Keratinocyte (primary cell): ENCODE measurements around the gene IQGAP3. TPM values are rescaled to one million over a fixed set of nuclear protein-coding genes. Genes with fewer than 3 reads are reported as not detected.

Experiments used
- DNase-seq: peaks from one replicate; pipeline ENCODE4 v3.0.0-alpha.2; 2011; ENCODE audit warnings: low read depth, missing footprints, low spot score
- FAIRE-seq: peaks from 2 replicates; lab custom pipeline; 2011; peaks lifted over from hg19 to GRCh38; lab: Jason Lieb, UNC
- H2AFZ ChIP-seq: 2 replicates; pipeline ENCODE4 v1.6.0; 2012; ENCODE audit warnings: low read length, control low read depth, inconsistent platforms; ENCODE audit not compliant: control insufficient read depth
- H3K27ac ChIP-seq: 2 replicates; pipeline ENCODE4 v1.5.1; 2011; ENCODE audit warnings: low read length; ENCODE audit not compliant: control insufficient read depth, insufficient read depth
- H3K27me3 ChIP-seq: 3 replicates; pipeline ENCODE4 v1.6.0; 2011; ENCODE audit warnings: low read length; ENCODE audit not compliant: control insufficient read depth, insufficient read depth; ENCODE audit errors: extremely low read depth
- H3K36me3 ChIP-seq, 2 experiments: 2 replicates in 1 of 2; 3 replicates in 1 of 2; pipeline ENCODE4 v1.5.1; 2011; ENCODE audit warnings: low read length in 2 of 2, mild to moderate bottlenecking in 1 of 2; ENCODE audit not compliant: control insufficient read depth in 2 of 2, insufficient read depth in 2 of 2; ENCODE audit errors: extremely low read depth in 1 of 2
- H3K4me1 ChIP-seq: 3 replicates; pipeline ENCODE4 v1.5.1; 2011; ENCODE audit warnings: low read length; ENCODE audit not compliant: control insufficient read depth, insufficient read depth; ENCODE audit errors: extremely low read depth
- H3K4me2 ChIP-seq: 3 replicates; pipeline ENCODE4 v1.6.0; 2011; ENCODE audit warnings: low read depth, low read length; ENCODE audit not compliant: control insufficient read depth, insufficient read depth; ENCODE audit errors: extremely low read depth
- H3K4me3 ChIP-seq, 3 experiments: fragments of 200-600 bp in 1 of 3; sonication (generic) in 1 of 3; 2 replicates in 2 of 3; 3 replicates in 1 of 3; pipeline ENCODE4 v1.5.1; 2011 to 2016; ENCODE audit warnings: low read length in 3 of 3, mild to moderate bottlenecking in 3 of 3, control low read depth in 2 of 3, inconsistent platforms in 1 of 3, low read depth in 1 of 3, mixed read lengths in 1 of 3, mixed run types in 1 of 3, moderate library complexity in 1 of 3; ENCODE audit not compliant: control insufficient read depth in 2 of 3, insufficient read depth in 2 of 3; ENCODE audit errors: extremely low read depth in 1 of 3
- H3K79me2 ChIP-seq: 2 replicates; pipeline ENCODE4 v1.6.0; 2012; ENCODE audit warnings: low read length; ENCODE audit not compliant: control insufficient read depth, insufficient read depth
- H3K9ac ChIP-seq: 3 replicates; pipeline ENCODE4 v1.6.0; 2011; ENCODE audit warnings: low read length; ENCODE audit not compliant: control insufficient read depth, insufficient read depth; ENCODE audit errors: extremely low read depth
- H3K9me1 ChIP-seq: 3 replicates; pipeline ENCODE4 v1.6.0; 2011; ENCODE audit warnings: low read length; ENCODE audit not compliant: control insufficient read depth, insufficient read depth; ENCODE audit errors: extremely low read depth
- H3K9me3 ChIP-seq: 2 replicates; pipeline ENCODE4 v1.5.1; 2012; ENCODE audit warnings: low read depth, low read length; ENCODE audit not compliant: control insufficient read depth
- H4K20me1 ChIP-seq: 3 replicates; pipeline ENCODE4 v1.6.0; 2011; ENCODE audit warnings: low read length; ENCODE audit not compliant: control insufficient read depth, insufficient read depth; ENCODE audit errors: extremely low read depth
- EZH2 ChIP-seq: IDR thresholded peaks from one replicate; pipeline ENCODE4 v1.6.1; 2012; ENCODE audit warnings: inconsistent platforms, mild to moderate bottlenecking, low read length, moderate library complexity
- dilution Hi-C: fragments of 300-500 bp; cut with MboI; formaldehyde crosslinking; loops from one replicate; pipeline ENCODE4 v1.7.0; 2020; ENCODE audit warnings: low sequenced_read_pairs; ENCODE audit not compliant: extremely low pct_ligation_motif_present
- polyA plus RNA-seq, 5 experiments: library from polyadenylated mRNA; depleted of rRNA in 3 of 5; stranded (reverse) in 3 of 5; stranded (forward) in 1 of 5; unstranded in 1 of 5; fragments of >200 nt; gene quantifications; 1 replicate in 1 of 5; 2 replicates in 3 of 5; 3 replicates in 1 of 5; pipeline versions ENCODE4 v1.2.1 to v1.2.3, GENCODE V29; 2011 to 2012; ENCODE audit warnings: missing spikeins in 2 of 5, low read depth in 1 of 5, low replicate concordance in 1 of 5
- TF ChIP-seq, protein P1 (sequence below), 3 experiments: IDR thresholded peaks in 1 of 3; conservative IDR thresholded peaks in 1 of 3; optimal IDR thresholded peaks in 1 of 3; 2 replicates in 2 of 3; 3 replicates in 1 of 3; pipeline versions ENCODE3 to v1.5.1; 2011; ENCODE audit warnings: low read length in 3 of 3, mild to moderate bottlenecking in 3 of 3, moderate library complexity in 2 of 3, control low read depth in 1 of 3, inconsistent platforms in 1 of 3; ENCODE audit not compliant: insufficient read depth in 2 of 3; ENCODE audit errors: extremely low read depth in 1 of 3

IQGAP3 gene
- polyA plus RNA-seq, 1 donor (not counting 4 experiments of a cell fraction or from before 2014, with no cell fraction given): 5.3 TPM

DNA sequence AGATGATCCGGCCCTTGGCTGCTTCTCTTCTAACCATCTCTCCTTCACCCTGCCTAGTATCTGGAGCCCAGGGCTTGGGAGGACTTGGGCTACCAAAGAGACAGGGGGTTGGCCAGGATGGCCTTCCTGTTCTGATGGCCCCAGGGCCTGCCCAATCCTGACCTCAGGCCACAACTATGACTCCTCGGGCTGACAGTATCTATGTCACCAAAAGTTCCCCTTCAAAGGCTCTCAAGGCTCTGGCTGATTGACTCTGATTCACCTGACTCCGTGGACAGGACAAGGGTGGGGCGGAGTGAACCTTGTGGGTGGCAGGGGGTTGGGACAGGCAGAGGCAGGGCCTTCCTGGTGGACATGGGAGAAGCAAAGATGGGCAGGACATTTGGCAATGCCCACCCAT is 84.5 kb downstream of the IQGAP3 start:
- Histone ChIP-seq H3K9me3 (no peaks in the 10 kb centered on the region), H2AFZ (no peak overlapping the region), H3K27me3 (no peaks in the 10 kb centered on the region), H3K4me1 (peaks cover 29% of the 10 kb centered on the region), H3K4me2 (no peak overlapping the region), H3K9me1 (peaks cover 9% of the 10 kb centered on the region), H3K36me3 (peaks cover 19 to 30% of the 10 kb centered on the region in 2 experiments), H3K79me2 (peaks cover 83% of the 10 kb centered on the region), H3K4me3 (no peak overlapping the region), H3K27ac (no peak overlapping the region), H3K9ac (no peak overlapping the region), H4K20me1 (peaks cover 36% of the 10 kb centered on the region)
- TF ChIP-seq, protein P1, sequence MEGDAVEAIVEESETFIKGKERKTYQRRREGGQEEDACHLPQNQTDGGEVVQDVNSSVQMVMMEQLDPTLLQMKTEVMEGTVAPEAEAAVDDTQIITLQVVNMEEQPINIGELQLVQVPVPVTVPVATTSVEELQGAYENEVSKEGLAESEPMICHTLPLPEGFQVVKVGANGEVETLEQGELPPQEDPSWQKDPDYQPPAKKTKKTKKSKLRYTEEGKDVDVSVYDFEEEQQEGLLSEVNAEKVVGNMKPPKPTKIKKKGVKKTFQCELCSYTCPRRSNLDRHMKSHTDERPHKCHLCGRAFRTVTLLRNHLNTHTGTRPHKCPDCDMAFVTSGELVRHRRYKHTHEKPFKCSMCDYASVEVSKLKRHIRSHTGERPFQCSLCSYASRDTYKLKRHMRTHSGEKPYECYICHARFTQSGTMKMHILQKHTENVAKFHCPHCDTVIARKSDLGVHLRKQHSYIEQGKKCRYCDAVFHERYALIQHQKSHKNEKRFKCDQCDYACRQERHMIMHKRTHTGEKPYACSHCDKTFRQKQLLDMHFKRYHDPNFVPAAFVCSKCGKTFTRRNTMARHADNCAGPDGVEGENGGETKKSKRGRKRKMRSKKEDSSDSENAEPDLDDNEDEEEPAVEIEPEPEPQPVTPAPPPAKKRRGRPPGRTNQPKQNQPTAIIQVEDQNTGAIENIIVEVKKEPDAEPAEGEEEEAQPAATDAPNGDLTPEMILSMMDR (optimal IDR thresholded peaks at IDR 0.05 in 1 of 3, IDR thresholded peaks at IDR 0.05 in 1 of 3, conservative IDR thresholded peaks at IDR 0.05 in 1 of 3; ENCODE audit: extremely low read depth in 1 of 3, insufficient read depth in 2 of 3, low read length in 3 of 3): no peak
- TF ChIP-seq EZH2: no peak
- no peak for DNase-seq
- no peak for FAIRE-seq
- dilution Hi-C loops: no loop called here

DNA sequence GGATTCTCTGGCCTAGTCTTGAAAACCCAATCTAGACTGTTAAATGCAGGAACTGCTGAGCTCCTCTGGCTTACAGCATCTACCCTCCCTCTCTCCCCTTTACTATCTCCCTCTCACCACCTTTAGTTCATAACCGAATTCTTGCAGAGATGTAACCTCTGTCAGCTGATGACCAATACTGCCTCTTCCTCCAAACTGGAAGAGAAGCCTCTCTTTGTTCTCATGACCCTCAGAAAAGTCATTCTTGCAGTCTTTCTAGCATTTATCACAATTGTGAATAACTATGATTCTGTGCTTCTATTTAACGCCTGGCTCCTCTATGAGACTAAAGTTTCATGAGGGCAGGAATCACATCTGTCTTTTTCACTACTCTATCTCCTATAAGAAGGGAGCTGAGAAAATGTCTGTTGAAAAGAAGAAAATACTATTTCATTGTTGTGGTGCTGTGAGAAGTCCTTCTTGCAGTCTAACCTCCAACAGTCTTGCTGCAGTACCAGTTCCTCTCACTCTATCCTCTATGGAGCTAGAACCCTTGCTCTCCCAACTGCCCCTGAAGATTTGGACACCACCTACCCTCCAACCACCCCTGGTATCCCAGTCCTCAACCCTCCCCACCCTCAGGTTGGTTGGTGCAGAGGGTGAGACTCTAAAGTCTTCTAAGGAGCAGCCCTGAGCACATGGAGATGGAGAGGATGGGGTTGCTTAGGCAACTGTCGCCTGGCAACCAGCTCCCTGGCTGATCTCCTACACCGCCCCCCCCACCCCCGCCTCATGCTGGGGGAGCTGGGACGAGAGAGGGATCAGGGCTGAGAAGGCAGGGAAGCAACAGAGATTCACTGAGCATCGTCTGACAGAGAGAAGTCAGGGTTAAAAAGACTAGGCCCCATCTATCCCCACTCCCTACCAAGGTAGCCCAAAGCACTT is 85.7 kb downstream of the IQGAP3 start:
- no peak for DNase-seq
- peaks cover 29% of the 10 kb centered on the region for H3K4me1 ChIP-seq
- H2AFZ ChIP-seq: no peak overlapping the region
- dilution Hi-C loops: no loop called here
- H4K20me1 ChIP-seq: peaks cover 28% of the 10 kb centered on the region
- no peak overlapping the region for H3K9ac ChIP-seq
- H3K9me1 ChIP-seq: peaks cover 9% of the 10 kb centered on the region
- H3K36me3 ChIP-seq: peaks cover 27 to 33% of the 10 kb centered on the region in 2 experiments
- no peaks in the 10 kb centered on the region for H3K27me3 ChIP-seq
- no peak overlapping the region for H3K27ac ChIP-seq
- H3K4me3 ChIP-seq: no peak overlapping the region
- no peak overlapping the region for H3K4me2 ChIP-seq
- H3K79me2 ChIP-seq: peaks cover 73% of the 10 kb centered on the region
- no peak for FAIRE-seq
- no peaks in the 10 kb centered on the region for H3K9me3 ChIP-seq
- TF ChIP-seq, protein P1 (optimal IDR thresholded peaks at IDR 0.05 in 1 of 3, IDR thresholded peaks at IDR 0.05 in 1 of 3, conservative IDR thresholded peaks at IDR 0.05 in 1 of 3; ENCODE audit: extremely low read depth in 1 of 3, insufficient read depth in 2 of 3, low read length in 3 of 3): no peak
- TF ChIP-seq EZH2: no peak
